Measurements from ENCODE around the gene INTS6.

Gene INTS6

GRCh38 chr13:51318876-51319275, 134.0 kb downstream of the INTS6 start:
- DNase-seq (ENCODE audit: low read depth), result no peak

GRCh38 chr13:51318015-51318414, 134.8 kb downstream of the INTS6 start:
- DNase-seq (ENCODE audit: low read depth), result no peak

- peak; percentile 93 for DNase-seq (ENCODE audit: low read depth)
Observed at GRCh38 chr13:51317262-51317661, 135.6 kb downstream of the INTS6 start.

GRCh38 chr13:51313619-51314018, 139.2 kb downstream of the INTS6 start:
- DNase-seq (ENCODE audit: low read depth), result no peak

- DNase-seq (ENCODE audit: low read depth), result no peak
Observed at GRCh38 chr13:51311957-51312520, 140.8 kb downstream of the INTS6 start.
